HG02840 (cell line): ENCODE data around the gene CXCL8.
"Not testable (repeated sequence)": the region's sequence is repeated elsewhere in the genome, so short reads cannot be mapped to it uniquely, and the experiment has no call there.

Experiments
- ATAC-seq: cut with Tn5 transposase; IDR thresholded peaks from one replicate; pipeline ENCODE4 v1.9.1; 2021; ENCODE audit warnings: mild to moderate bottlenecking, moderate library complexity, moderate number of reproducible peaks; ENCODE audit not compliant: unreplicated experiment, low FRiP score

CXCL8 gene

GRCh38 chr4:73740353-73740778 is at the start of gene CXCL8:
CXCL8 (plus strand) TSS chr4:73740569; CDS start chr4:73740659, 90 bp downstream.
- no peak for ATAC-seq

- ATAC-seq, result not testable (repeated sequence)
Measured at GRCh38 chr4:73691201-73691600, 49.2 kb upstream of the CXCL8 start.

GRCh38 chr4:73691759-73692158 is 48.6 kb upstream of the CXCL8 start:
- ATAC-seq, result no peak

- no peak for ATAC-seq
Measured at GRCh38 chr4:73692254-73692653, 48.1 kb upstream of the CXCL8 start.

GRCh38 chr4:73692701-73693100 is 47.7 kb upstream of the CXCL8 start:
- no peak for ATAC-seq

GRCh38 chr4:73693811-73694210 is 46.6 kb upstream of the CXCL8 start:
- ATAC-seq, result no peak

- ATAC-seq, result no peak
Measured at GRCh38 chr4:73698217-73698616, 42.2 kb upstream of the CXCL8 start.

GRCh38 chr4:73701116-73701515 is 39.3 kb upstream of the CXCL8 start:
- ATAC-seq, result no peak

GRCh38 chr4:73702796-73703287 is 37.5 kb upstream of the CXCL8 start:
- ATAC-seq, result no peak

GRCh38 chr4:73703320-73703719 is 37.0 kb upstream of the CXCL8 start:
- ATAC-seq, result no peak

- ATAC-seq, result no peak
Measured at GRCh38 chr4:73704314-73705055, 35.9 kb upstream of the CXCL8 start.

GRCh38 chr4:73705056-73705432 is 35.3 kb upstream of the CXCL8 start:
- ATAC-seq, result no peak

- ATAC-seq, result no peak
Measured at GRCh38 chr4:73705721-73706120, 34.6 kb upstream of the CXCL8 start.

- no peak for ATAC-seq
Measured at GRCh38 chr4:73706811-73707210, 33.6 kb upstream of the CXCL8 start.

GRCh38 chr4:73707269-73707875 is 33.0 kb upstream of the CXCL8 start:
- no peak for ATAC-seq

- ATAC-seq, result no peak
Measured at GRCh38 chr4:73707918-73708577, 32.3 kb upstream of the CXCL8 start.

GRCh38 chr4:73709451-73710033 is 30.8 kb upstream of the CXCL8 start:
- ATAC-seq, result no peak

- no peak for ATAC-seq
Measured at GRCh38 chr4:73710094-73710493, 30.3 kb upstream of the CXCL8 start.

GRCh38 chr4:73711989-73712388 is 28.4 kb upstream of the CXCL8 start:
- no peak for ATAC-seq

GRCh38 chr4:73713650-73714049 is 26.7 kb upstream of the CXCL8 start:
- no peak for ATAC-seq

GRCh38 chr4:73714647-73715046 is 25.7 kb upstream of the CXCL8 start:
- no peak for ATAC-seq
